ENCODE measurements around the gene BHMT. TPM values are rescaled to one million over a fixed set of nuclear protein-coding genes. Genes with fewer than 3 reads are reported as not detected.

BHMT gene
- total RNA-seq, 1 donor from 2014 or later = not detected

DNA sequence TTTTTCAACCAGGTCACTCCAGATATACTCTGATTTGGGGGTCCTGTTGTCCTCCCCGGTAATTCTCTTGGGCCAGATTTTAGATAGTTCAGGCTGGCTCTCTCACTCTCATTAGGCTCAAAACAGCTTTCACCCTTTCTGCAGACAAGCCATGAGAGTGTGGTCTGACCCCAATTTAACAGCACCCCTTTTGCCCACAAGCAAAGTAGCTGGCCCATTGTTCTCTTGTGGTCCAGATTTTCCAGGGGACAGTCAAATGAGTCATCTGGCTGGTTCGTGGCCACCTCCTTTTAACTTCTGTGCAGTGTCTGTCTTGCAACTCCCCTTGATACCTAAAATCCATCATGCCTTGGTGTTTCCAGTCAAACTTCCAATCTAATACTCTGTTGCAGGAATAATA is 25.5 kb upstream of the BHMT start:
- DNase-seq (no peak), ATAC-seq (no peak)
- no peaks in the 10 kb centered on the region for H3K27me3 ChIP-seq (ENCODE audit: low read depth)
- intact Hi-C loops (cut with DNase I) = no loop called here
- no peak overlapping the region for H3K4me3 ChIP-seq
- H3K36me3 ChIP-seq = no peaks in the 10 kb centered on the region
- H3K9me3 ChIP-seq = no peaks in the 10 kb centered on the region
- H3K4me1 ChIP-seq = no peaks in the 10 kb centered on the region
- no peak overlapping the region for H3K27ac ChIP-seq
- TF ChIP-seq, protein P1, sequence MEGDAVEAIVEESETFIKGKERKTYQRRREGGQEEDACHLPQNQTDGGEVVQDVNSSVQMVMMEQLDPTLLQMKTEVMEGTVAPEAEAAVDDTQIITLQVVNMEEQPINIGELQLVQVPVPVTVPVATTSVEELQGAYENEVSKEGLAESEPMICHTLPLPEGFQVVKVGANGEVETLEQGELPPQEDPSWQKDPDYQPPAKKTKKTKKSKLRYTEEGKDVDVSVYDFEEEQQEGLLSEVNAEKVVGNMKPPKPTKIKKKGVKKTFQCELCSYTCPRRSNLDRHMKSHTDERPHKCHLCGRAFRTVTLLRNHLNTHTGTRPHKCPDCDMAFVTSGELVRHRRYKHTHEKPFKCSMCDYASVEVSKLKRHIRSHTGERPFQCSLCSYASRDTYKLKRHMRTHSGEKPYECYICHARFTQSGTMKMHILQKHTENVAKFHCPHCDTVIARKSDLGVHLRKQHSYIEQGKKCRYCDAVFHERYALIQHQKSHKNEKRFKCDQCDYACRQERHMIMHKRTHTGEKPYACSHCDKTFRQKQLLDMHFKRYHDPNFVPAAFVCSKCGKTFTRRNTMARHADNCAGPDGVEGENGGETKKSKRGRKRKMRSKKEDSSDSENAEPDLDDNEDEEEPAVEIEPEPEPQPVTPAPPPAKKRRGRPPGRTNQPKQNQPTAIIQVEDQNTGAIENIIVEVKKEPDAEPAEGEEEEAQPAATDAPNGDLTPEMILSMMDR (IDR thresholded peaks at IDR 0.05) = no peak

DNA sequence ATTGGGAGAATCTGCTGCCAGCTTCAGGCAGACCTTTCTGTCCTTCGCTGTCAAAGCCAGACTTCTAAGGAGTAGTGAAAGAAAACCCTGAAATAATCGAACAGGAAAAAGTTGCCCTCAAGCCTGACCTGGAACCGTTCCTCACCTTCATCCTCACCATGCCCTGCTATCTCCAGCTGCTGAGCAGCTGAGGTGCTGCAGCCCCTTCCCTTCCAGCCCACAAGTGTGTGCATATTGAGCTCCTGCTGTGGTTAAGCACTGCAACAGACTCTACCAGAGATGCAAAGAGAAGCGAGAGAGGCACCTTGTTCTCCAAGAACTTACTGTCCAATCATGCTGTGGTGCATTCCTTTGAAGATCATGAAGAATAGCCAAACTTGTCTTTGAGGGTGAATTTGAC is 23.1 kb upstream of the BHMT start:
- no peak for DNase-seq

DNA sequence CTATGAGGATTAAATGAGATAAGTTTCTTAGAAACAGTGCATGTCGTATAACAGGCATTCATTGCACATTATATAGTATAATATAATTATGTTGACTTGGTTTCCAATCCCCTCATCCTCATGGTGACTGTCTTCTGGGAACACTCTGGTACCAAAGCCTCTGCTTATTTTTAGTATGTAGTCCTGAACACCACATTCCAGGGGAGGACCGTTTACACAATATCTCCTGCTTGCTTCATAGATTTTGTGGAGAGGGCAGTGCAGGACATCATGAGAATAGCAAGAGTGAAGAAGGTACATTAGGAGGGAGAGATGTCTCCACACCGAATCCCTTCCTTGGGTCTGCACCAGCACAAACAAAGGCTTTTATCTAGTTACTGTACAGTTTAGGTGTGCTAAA is 20.5 kb upstream of the BHMT start:
- Histone ChIP-seq H3K9me3 (no peaks in the 10 kb centered on the region), H3K27ac (no peak overlapping the region), H3K4me3 (no peak overlapping the region), H3K4me1 (no peaks in the 10 kb centered on the region), H3K36me3 (no peaks in the 10 kb centered on the region), H3K27me3 (ENCODE audit: low read depth) (no peaks in the 10 kb centered on the region)
- ATAC-seq (no peak), DNase-seq (no peak)
- TF ChIP-seq, protein P1 (IDR thresholded peaks at IDR 0.05) = no peak
- intact Hi-C loops (cut with DNase I) = no loop called here

More for the DNA sequence above, 23.1 kb upstream of the BHMT start:
- Histone ChIP-seq H3K4me1 (no peaks in the 10 kb centered on the region), H3K27ac (no peak overlapping the region), H3K27me3 (ENCODE audit: low read depth) (no peaks in the 10 kb centered on the region), H3K9me3 (no peaks in the 10 kb centered on the region), H3K36me3 (no peaks in the 10 kb centered on the region), H3K4me3 (no peak overlapping the region)
- intact Hi-C loops (cut with DNase I) = no loop called here
- no peak for ATAC-seq
- TF ChIP-seq, protein P1 (IDR thresholded peaks at IDR 0.05) = no peak

DNA sequence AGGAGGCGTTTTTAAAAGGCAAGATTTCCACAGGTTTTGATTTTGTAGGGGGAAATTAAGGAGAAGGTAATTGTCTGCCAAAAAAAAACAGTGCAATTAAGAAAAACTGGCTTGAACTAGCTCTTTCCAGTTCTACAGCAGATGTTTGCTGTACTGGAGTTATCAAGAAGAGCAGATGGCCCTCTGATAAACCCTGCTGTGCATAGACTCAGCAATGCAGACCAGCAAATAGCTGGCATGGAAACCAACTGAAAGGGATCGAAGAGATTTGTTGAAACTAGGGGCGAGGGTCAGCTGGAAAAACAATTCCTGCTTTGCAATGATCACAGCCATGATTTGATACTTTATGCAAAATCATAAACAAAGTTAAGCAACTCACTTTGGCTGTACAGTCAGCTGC is 17.8 kb upstream of the BHMT start:
- ATAC-seq = no peak
- DNase-seq = no peak
- Histone ChIP-seq H3K27ac (no peak overlapping the region), H3K4me1 (no peaks in the 10 kb centered on the region), H3K4me3 (no peak overlapping the region), H3K27me3 (ENCODE audit: low read depth) (no peaks in the 10 kb centered on the region), H3K36me3 (no peaks in the 10 kb centered on the region), H3K9me3 (no peaks in the 10 kb centered on the region)
- TF ChIP-seq, protein P1 (IDR thresholded peaks at IDR 0.05) = no peak
- intact Hi-C loops (cut with DNase I) = no loop called here

- peaks cover 12% of the 10 kb centered on the region for H3K27me3 ChIP-seq (ENCODE audit: low read depth)
- H3K4me1 ChIP-seq = peaks cover 7% of the 10 kb centered on the region
- H3K36me3 ChIP-seq = no peaks in the 10 kb centered on the region
- no peak overlapping the region for H3K4me3 ChIP-seq
- DNase-seq (no peak), ATAC-seq (no peak)
- H3K27ac ChIP-seq = no peak overlapping the region
- TF ChIP-seq, protein P1 (IDR thresholded peaks at IDR 0.05) = no peak
- H3K9me3 ChIP-seq = no peaks in the 10 kb centered on the region
- intact Hi-C loops (cut with DNase I) = no loop called here
These were observed 5.7 kb upstream of the BHMT start for GRCh38 chr5:79105868-79106267.
